A549 (cell line): Measurements from ENCODE around the gene HSPA4. TPM values are rescaled to one million over a fixed set of nuclear protein-coding genes. Genes with fewer than 3 reads are reported as not detected.
"Not testable (repeated sequence)": the region's sequence is repeated elsewhere in the genome, so short reads cannot be mapped to it uniquely, and the experiment has no call there.

Experiments used
- ATAC-seq, 2 experiments: fragments of 200-7000 bp in 1 of 2; fragments of >200 bp in 1 of 2; cut with Nextera tagmentation in 1 of 2; cut with Tn5 transposase in 1 of 2; 3 replicates each; pipeline versions ENCODE4 v1.8.0 to v1.9.1; 2018 to 2020; ENCODE audit warnings: mild to moderate bottlenecking in 1 of 2, moderate library complexity in 1 of 2
- CTCF ChIA-PET: fragments of 300-600 bp; sonication (Branson Sonifier 250); formaldehyde crosslinking; extraction: SDS; loops from one replicate; lab custom pipeline; 2021; ENCODE audit warnings: antibody characterized with exemption, inconsistent platforms; lab: Yijun Ruan, JAX
- POLR2A ChIA-PET: fragments of 350-600 bp; formaldehyde crosslinking; extraction: SDS; loops from one replicate; lab custom pipeline; 2021; ENCODE audit warnings: antibody characterized with exemption, inconsistent platforms; lab: Yijun Ruan, JAX
- DNase-seq, 2 experiments: peaks; one replicate each; pipeline versions ENCODE4 v3.0.0 to v3.0.0-alpha.2; 2011 to 2016; ENCODE audit warnings: low read depth in 1 of 2, low spot score in 1 of 2
- FAIRE-seq: peaks from 2 replicates; lab custom pipeline; 2011; peaks lifted over from hg19 to GRCh38; lab: Jason Lieb, UNC
- H3K27ac ChIP-seq, 2 experiments: fragments of >200 bp; sonication (Bioruptor Twin); formaldehyde crosslinking; 3 replicates each; pipeline ENCODE4 v1.5.1; 2016 to 2017
- H3K4me1 ChIP-seq: fragments of >200 bp; sonication (Bioruptor Twin); formaldehyde crosslinking; 3 replicates; pipeline ENCODE4 v1.6.1; 2016
- H3K4me2 ChIP-seq: fragments of >200 bp; sonication (Bioruptor Twin); formaldehyde crosslinking; 3 replicates; pipeline ENCODE4 v1.6.1; 2016
- H3K4me3 ChIP-seq: fragments of >200 bp; sonication (Bioruptor Twin); formaldehyde crosslinking; 3 replicates; pipeline ENCODE4 v1.5.1; 2016
- H3K9me3 ChIP-seq: fragments of >200 bp; sonication (Bioruptor Twin); formaldehyde crosslinking; 3 replicates; pipeline ENCODE4 v1.6.1; 2016
- BHLHE40 ChIP-seq: IDR thresholded peaks from 2 replicates; pipeline ENCODE4 v1.6.1; 2012; ENCODE audit warnings: low read depth, low read length, inconsistent platforms
- EHMT2 ChIP-seq: fragments of 200-600 bp; sonication (generic); IDR thresholded peaks from 2 replicates; pipeline ENCODE4 v1.6.1; 2016; ENCODE audit warnings: antibody characterized with exemption, low read depth, mild to moderate bottlenecking, moderate library complexity
- EP300 ChIP-seq, 2 experiments: fragments of >200 bp; sonication (Bioruptor Twin); formaldehyde crosslinking; IDR thresholded peaks; 2 replicates in 1 of 2; 3 replicates in 1 of 2; pipeline ENCODE4 v1.6.1; 2016 to 2017
- FOSB ChIP-seq: fragments of 250-450 bp; sonication (Bioruptor Pico); IDR thresholded peaks from 2 replicates; pipeline ENCODE4 v1.5.0; 2020; ENCODE audit warnings: mild to moderate bottlenecking, moderate library complexity
- FOSL2 ChIP-seq, 2 experiments: fragments of 450-650 bp in 1 of 2; fragments of >200 bp in 1 of 2; sonication (Bioruptor Twin) in 1 of 2; formaldehyde crosslinking; IDR thresholded peaks; 2 replicates each; pipeline versions ENCODE4 v1.5.0 to v1.6.1; 2016 to 2020; ENCODE audit warnings: mild to moderate bottlenecking in 1 of 2, moderate library complexity in 1 of 2
- FOXS1 ChIP-seq: fragments of 250-450 bp; sonication (Bioruptor Pico); IDR thresholded peaks from 2 replicates; pipeline ENCODE4 v1.5.0; 2020; ENCODE audit warnings: mild to moderate bottlenecking, moderate library complexity
- HEYL ChIP-seq: fragments of 250-450 bp; sonication (Bioruptor Pico); IDR thresholded peaks from 2 replicates; pipeline ENCODE4 v1.8.0; 2021; ENCODE audit warnings: mild to moderate bottlenecking, moderate library complexity
- HMGXB4 ChIP-seq: fragments of 250-450 bp; sonication (Bioruptor Pico); IDR thresholded peaks from 2 replicates; pipeline ENCODE4 v1.5.0; 2021; ENCODE audit warnings: mild to moderate bottlenecking, moderate library complexity, borderline replicate concordance
- HOXA7 ChIP-seq: fragments of 250-450 bp; sonication (Bioruptor Pico); IDR thresholded peaks from 2 replicates; pipeline ENCODE4 v1.5.0; 2020; ENCODE audit warnings: mild to moderate bottlenecking, moderate library complexity
- HOXB5 ChIP-seq: fragments of 250-450 bp; sonication (Bioruptor Pico); IDR thresholded peaks from 2 replicates; pipeline ENCODE4 v1.5.0; 2020; ENCODE audit warnings: mild to moderate bottlenecking, moderate library complexity
- JUNB ChIP-seq: fragments of >200 bp; sonication (Bioruptor Twin); formaldehyde crosslinking; IDR thresholded peaks from 2 replicates; pipeline ENCODE4 v1.6.1; 2016
- MAZ ChIP-seq: fragments of 150-350 bp; IDR thresholded peaks from 2 replicates; pipeline ENCODE4 v1.6.1; 2014; ENCODE audit warnings: antibody characterized with exemption, low read depth, low read length, borderline replicate concordance
- MYC ChIP-seq: IDR thresholded peaks from 2 replicates; pipeline ENCODE4 v1.6.1; 2012; ENCODE audit warnings: mild to moderate bottlenecking, inconsistent platforms, low read length, improper control_type of control experiment, borderline replicate concordance
- NR3C1 ChIP-seq: fragments of >200 bp; sonication (Bioruptor Twin); formaldehyde crosslinking; IDR thresholded peaks from 3 replicates; pipeline ENCODE4 v1.6.1; 2017
- POLR2A ChIP-seq: IDR thresholded peaks from 2 replicates; pipeline ENCODE4 v1.6.1; 2012; ENCODE audit warnings: mild to moderate bottlenecking, low read length
- REST ChIP-seq: fragments of 200-600 bp; sonication (generic); IDR thresholded peaks from 2 replicates; pipeline ENCODE4 v1.6.1; 2016; ENCODE audit warnings: antibody characterized with exemption, mild to moderate bottlenecking, moderate library complexity
- ZC3H11A ChIP-seq: fragments of 450-650 bp; IDR thresholded peaks from 2 replicates; pipeline ENCODE4 v1.6.1; 2014; ENCODE audit warnings: antibody characterized with exemption, mild to moderate bottlenecking
- ZNF302 ChIP-seq: fragments of 250-450 bp; sonication (Bioruptor Pico); IDR thresholded peaks from 2 replicates; pipeline ENCODE4 v1.9.0; 2021; ENCODE audit warnings: inconsistent platforms, mild to moderate bottlenecking, moderate library complexity
- WGBS: methylation state at CpG from one replicate; pipeline ENCODE4 v1.1.6; 2017; ENCODE audit errors: missing lambda C conversion rate; 5-methylcytosine and 5-hydroxymethylcytosine counted together
- polyA plus RNA-seq, 4 experiments: library from polyadenylated mRNA; depleted of rRNA in 3 of 4; stranded (reverse); fragments of >200 nt; fragmentation: RNase III in 1 of 4; extraction: RNeasy Plus Mini Kit Qiagen cat#74134 plus additional on column Dnase treatment in 1 of 4; gene quantifications; 2 replicates in 3 of 4; 3 replicates in 1 of 4; pipeline ENCODE4 v1.2.3, GENCODE V29; 2011 to 2017

Gene HSPA4
- polyA plus RNA-seq, 2 of the 4 experiments (the other 2 are of a cell fraction), result 160 to 166 TPM

DNA sequence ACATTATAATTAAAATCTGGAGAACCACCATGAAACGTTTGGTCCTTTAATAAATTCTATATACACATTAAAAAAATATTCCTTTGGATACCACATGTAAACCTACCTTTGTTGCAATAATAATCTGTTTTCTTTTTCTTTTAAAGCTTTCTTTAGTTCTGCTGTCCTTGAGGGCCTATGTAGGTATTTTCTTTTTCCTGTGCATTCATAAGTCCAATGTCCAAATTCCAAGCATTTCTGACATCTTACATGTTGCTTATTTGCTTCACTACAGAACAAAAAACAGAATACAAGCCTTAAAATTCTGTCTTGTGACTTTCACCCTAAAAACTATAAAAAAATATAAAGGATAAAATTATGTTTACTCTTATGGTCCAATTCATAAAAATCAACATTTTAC, 45.2 kb upstream of the HSPA4 start:
- WGBS, result 14% methylated on average over 1 of the region's 1 CpG
- H3K4me1 ChIP-seq, result peaks cover 11% of the 10 kb centered on the region
- H3K4me2 ChIP-seq, result peak overlapping the region; percentile 38
- peaks cover 4% of the 10 kb centered on the region; the same call in 2 of the 3 replicates for H3K9me3 ChIP-seq
- ChIA-PET CTCF (no interaction called here), POLR2A (no interaction called here)
- ATAC-seq (peak in 1 of 2 experiments; percentile 75; a peak in 3 of 6 replicates), DNase-seq (peak in 1 of 2 experiments; percentile 33), FAIRE-seq (no peak)
- peak overlapping the region; percentile 56 to 71; a peak in 5 of 6 replicates for H3K27ac ChIP-seq
- TF ChIP-seq POLR2A (no peak), MYC (no peak), JUNB (no peak), HOXA7 (CRISPR knock-in tag) (no peak)
- TF ChIP-seq, all 56 proteins: peak for 0
- no peak overlapping the region for H3K4me3 ChIP-seq

DNA sequence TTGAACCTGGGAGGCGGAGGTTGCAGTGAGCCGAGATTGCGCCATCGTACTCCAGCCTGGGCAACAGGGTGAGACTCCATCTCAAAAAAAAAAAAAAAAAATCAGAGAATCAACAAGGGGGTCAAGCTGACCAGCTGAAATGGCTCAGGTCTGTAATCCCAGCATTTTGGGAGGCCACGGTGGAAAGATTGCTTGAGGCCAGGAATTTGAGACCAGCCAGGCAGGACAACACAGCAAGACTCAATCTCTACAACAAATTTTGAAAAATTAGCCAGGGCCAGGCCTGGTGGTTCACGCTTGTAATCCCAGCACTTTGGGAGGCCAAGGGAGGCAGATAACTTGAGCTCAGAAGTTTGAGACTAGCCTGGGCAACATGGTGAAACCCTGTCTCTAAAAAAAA, 43.4 kb upstream of the HSPA4 start:
- not testable (repeated sequence) for ATAC-seq, DNase-seq, H3K4me2 ChIP-seq, H3K4me3 ChIP-seq, FAIRE-seq, H3K9me3 ChIP-seq, H3K27ac ChIP-seq
- CTCF ChIA-PET, result interaction anchor here (0.8 kb wide), 1 partner anchor 14 kb away, joined by 3 read pairs; no protein-coding TSS in a partner anchor
- POLR2A ChIA-PET, result interaction anchor here (0.7 kb wide), 1 partner anchor 33 kb away, joined by 3 read pairs; no protein-coding TSS in a partner anchor
- 79% methylated on average over 6 of the region's 6 CpGs for WGBS
- peaks cover 11% of the 10 kb centered on the region for H3K4me1 ChIP-seq

- WGBS, result 88% methylated on average over 1 of the region's 1 CpG
- no peak for TF ChIP-seq HMGXB4 (CRISPR knock-in tag)
- no peak for TF ChIP-seq BHLHE40
- TF ChIP-seq EP300 (IDR thresholded peaks at IDR 0.05), result no peak
- TF ChIP-seq EHMT2, result no peak
- TF ChIP-seq HEYL, result no peak
- TF ChIP-seq HOXB5 (CRISPR knock-in tag), result no peak
- TF ChIP-seq REST, result no peak
- TF ChIP-seq POLR2A, result no peak
- TF ChIP-seq NR3C1, result no peak
- no peak for TF ChIP-seq FOXS1
- TF ChIP-seq ZNF302 (CRISPR knock-in tag), result no peak
- no peak for TF ChIP-seq ZC3H11A
- no peak for TF ChIP-seq FOSL2 (IDR thresholded peaks at IDR 0.05)
- TF ChIP-seq FOSL2 (CRISPR knock-in tag; IDR thresholded peaks at IDR 0.05), result no peak
- no peak for TF ChIP-seq FOSB (CRISPR knock-in tag)
- TF ChIP-seq MAZ, result no peak
- 0 out of 6 replicates have a peak overlapping the region, but pooled peaks of 1 of the 2 experiments have one; percentile 5 for H3K27ac ChIP-seq
- ChIA-PET POLR2A (interaction anchor here (0.6 kb wide), 1 partner anchor 175 kb away, joined by 4 read pairs; no protein-coding TSS in a partner anchor), CTCF (interaction anchor here (0.7 kb wide), 1 partner anchor 9 kb away, joined by 3 read pairs; no protein-coding TSS in a partner anchor)
- H3K4me1 ChIP-seq, result peaks cover 20% of the 10 kb centered on the region
- DNase-seq (no peak), ATAC-seq (no peak), FAIRE-seq (no peak)
- no peak overlapping the region for H3K4me3 ChIP-seq
- no peak overlapping the region for H3K4me2 ChIP-seq
- H3K9me3 ChIP-seq, result peaks cover 7% of the 10 kb centered on the region; the same call in 2 of the 3 replicates
Measured at GRCh38 chr5:133015466-133015865, 36.3 kb upstream of the HSPA4 start.
